K562 (cell line): ENCODE measurements around the gene IGF2R. TPM values are rescaled to one million over a fixed set of nuclear protein-coding genes. Genes with fewer than 3 reads are reported as not detected.

ENCODE experiments used
- CREBBP ChIP-seq: IDR thresholded peaks from one replicate; pipeline ENCODE4 v1.6.1; 2012; ENCODE audit warnings: low read depth, mild to moderate bottlenecking, control low read depth, inconsistent platforms, low read length
- CTCF ChIP-seq, 3 experiments: IDR thresholded peaks in 2 of 3; conservative IDR thresholded peaks in 1 of 3; 2 replicates each; pipeline ENCODE4 v1.5.1; 2011 to 2012; ENCODE audit warnings: low read length in 3 of 3, mild to moderate bottlenecking in 3 of 3, control low read depth in 2 of 3, improper control_type of control experiment in 1 of 3, inconsistent platforms in 1 of 3, low read depth in 1 of 3, mixed read lengths in 1 of 3, moderate library complexity in 1 of 3; ENCODE audit not compliant: insufficient read depth in 2 of 3
- ELK1 ChIP-seq: sonication (generic); formaldehyde crosslinking; IDR thresholded peaks from 2 replicates; pipeline ENCODE4 v1.8.1; 2022; ENCODE audit warnings: missing genetic modification reagents
- ETV5 ChIP-seq: sonication (generic); formaldehyde crosslinking; IDR thresholded peaks from 2 replicates; pipeline ENCODE4 v1.4.0; 2020; ENCODE audit warnings: low read depth, mild to moderate bottlenecking, missing genetic modification reagents
- FOXJ2 ChIP-seq: fragments of 200-800 bp; sonication (Bioruptor generic); IDR thresholded peaks from 2 replicates; pipeline ENCODE4 v1.6.1; 2016; ENCODE audit warnings: missing genetic modification characterization, missing compliant biosample characterization
- FOXK1 ChIP-seq: sonication (generic); formaldehyde crosslinking; IDR thresholded peaks from 2 replicates; pipeline ENCODE4 v1.8.0; 2022; ENCODE audit warnings: missing genetic modification reagents, mild to moderate bottlenecking, borderline replicate concordance
- IRF9 ChIP-seq: fragments of 450-650 bp; IDR thresholded peaks from 2 replicates; pipeline ENCODE4 v1.6.1; 2016; ENCODE audit warnings: missing biosample characterization, missing genetic modification characterization
- KAT2B ChIP-seq: IDR thresholded peaks from one replicate; pipeline ENCODE4 v1.6.1; 2012; ENCODE audit warnings: low read depth, mild to moderate bottlenecking, control low read depth, inconsistent platforms, low read length, moderate library complexity
- KLF13 ChIP-seq: fragments of 450-650 bp; IDR thresholded peaks from 2 replicates; pipeline ENCODE4 v1.6.1; 2016; ENCODE audit warnings: missing genetic modification characterization, low read depth, mild to moderate bottlenecking, missing compliant biosample characterization, moderate library complexity, borderline replicate concordance
- RBFOX2 ChIP-seq: fragments of 200-400 bp; formaldehyde crosslinking; IDR thresholded peaks from 2 replicates; pipeline ENCODE4 v1.6.1; 2017; ENCODE audit warnings: low read depth, mild to moderate bottlenecking, low read length, moderate library complexity
- RUNX1 ChIP-seq: sonication (generic); IDR thresholded peaks from 2 replicates; pipeline ENCODE4 v1.6.1; 2016; ENCODE audit warnings: antibody characterized with exemption, low read depth
- TCF3 ChIP-seq: sonication (generic); formaldehyde crosslinking; IDR thresholded peaks from 2 replicates; pipeline ENCODE4 v1.4.0; 2020; ENCODE audit warnings: mild to moderate bottlenecking, missing genetic modification reagents
- ZKSCAN3 ChIP-seq: fragments of 250-450 bp; sonication (Bioruptor Pico); IDR thresholded peaks from 2 replicates; pipeline ENCODE4 v1.4.0; 2020
- ZNF239 ChIP-seq: fragments of 250-450 bp; sonication (Bioruptor Pico); IDR thresholded peaks from 2 replicates; pipeline ENCODE4 v1.4.0; 2020; ENCODE audit warnings: mild to moderate bottlenecking
- ZNF263 ChIP-seq: sonication (generic); formaldehyde crosslinking; IDR thresholded peaks from 2 replicates; pipeline ENCODE4 v1.8.0; 2022; ENCODE audit warnings: mild to moderate bottlenecking, missing genetic modification reagents, borderline replicate concordance
- polyA plus RNA-seq, 8 experiments: library from polyadenylated mRNA; depleted of rRNA in 4 of 8; stranded (reverse) in 5 of 8; unstranded in 3 of 8; fragments of >200 nt; fragmentation: Nextera tagmentation in 2 of 8; fragmentation: Illumina TruSeq in 1 of 8; extraction: Ambion mirVana in 2 of 8; extraction: Trizol in 1 of 8; gene quantifications; 2 replicates each; pipeline versions ENCODE4 v1.2.1 to v1.2.3, GENCODE V29; 2011 to 2014; ENCODE audit warnings: inconsistent platforms in 1 of 8, missing spikeins in 1 of 8
- total RNA-seq, 7 experiments: library from RNA; depleted of rRNA in 6 of 7; stranded (reverse); fragments of >200 nt in 6 of 7; fragmentation: Illumina TruSeq in 2 of 7; extraction: Trizol in 2 of 7; gene quantifications; 2 replicates each; pipeline versions ENCODE4 v1.2.1 to v1.2.3, GENCODE V29; 2011 to 2021; ENCODE audit warnings: low replicate concordance in 1 of 7
- TF ChIP-seq, protein P1 (sequence below): fragments of 200-800 bp; sonication (Bioruptor generic); IDR thresholded peaks from 2 replicates; pipeline ENCODE4 v1.6.1; 2016; ENCODE audit warnings: missing genetic modification characterization, missing compliant biosample characterization

Gene IGF2R
- total and polyA plus RNA-seq, 9 of the 15 experiments (the other 6 are each of a cell fraction or from before 2014, with no cell fraction given) = 3.5 to 92.3 (median 34.5) TPM

- TF ChIP-seq, protein P1, sequence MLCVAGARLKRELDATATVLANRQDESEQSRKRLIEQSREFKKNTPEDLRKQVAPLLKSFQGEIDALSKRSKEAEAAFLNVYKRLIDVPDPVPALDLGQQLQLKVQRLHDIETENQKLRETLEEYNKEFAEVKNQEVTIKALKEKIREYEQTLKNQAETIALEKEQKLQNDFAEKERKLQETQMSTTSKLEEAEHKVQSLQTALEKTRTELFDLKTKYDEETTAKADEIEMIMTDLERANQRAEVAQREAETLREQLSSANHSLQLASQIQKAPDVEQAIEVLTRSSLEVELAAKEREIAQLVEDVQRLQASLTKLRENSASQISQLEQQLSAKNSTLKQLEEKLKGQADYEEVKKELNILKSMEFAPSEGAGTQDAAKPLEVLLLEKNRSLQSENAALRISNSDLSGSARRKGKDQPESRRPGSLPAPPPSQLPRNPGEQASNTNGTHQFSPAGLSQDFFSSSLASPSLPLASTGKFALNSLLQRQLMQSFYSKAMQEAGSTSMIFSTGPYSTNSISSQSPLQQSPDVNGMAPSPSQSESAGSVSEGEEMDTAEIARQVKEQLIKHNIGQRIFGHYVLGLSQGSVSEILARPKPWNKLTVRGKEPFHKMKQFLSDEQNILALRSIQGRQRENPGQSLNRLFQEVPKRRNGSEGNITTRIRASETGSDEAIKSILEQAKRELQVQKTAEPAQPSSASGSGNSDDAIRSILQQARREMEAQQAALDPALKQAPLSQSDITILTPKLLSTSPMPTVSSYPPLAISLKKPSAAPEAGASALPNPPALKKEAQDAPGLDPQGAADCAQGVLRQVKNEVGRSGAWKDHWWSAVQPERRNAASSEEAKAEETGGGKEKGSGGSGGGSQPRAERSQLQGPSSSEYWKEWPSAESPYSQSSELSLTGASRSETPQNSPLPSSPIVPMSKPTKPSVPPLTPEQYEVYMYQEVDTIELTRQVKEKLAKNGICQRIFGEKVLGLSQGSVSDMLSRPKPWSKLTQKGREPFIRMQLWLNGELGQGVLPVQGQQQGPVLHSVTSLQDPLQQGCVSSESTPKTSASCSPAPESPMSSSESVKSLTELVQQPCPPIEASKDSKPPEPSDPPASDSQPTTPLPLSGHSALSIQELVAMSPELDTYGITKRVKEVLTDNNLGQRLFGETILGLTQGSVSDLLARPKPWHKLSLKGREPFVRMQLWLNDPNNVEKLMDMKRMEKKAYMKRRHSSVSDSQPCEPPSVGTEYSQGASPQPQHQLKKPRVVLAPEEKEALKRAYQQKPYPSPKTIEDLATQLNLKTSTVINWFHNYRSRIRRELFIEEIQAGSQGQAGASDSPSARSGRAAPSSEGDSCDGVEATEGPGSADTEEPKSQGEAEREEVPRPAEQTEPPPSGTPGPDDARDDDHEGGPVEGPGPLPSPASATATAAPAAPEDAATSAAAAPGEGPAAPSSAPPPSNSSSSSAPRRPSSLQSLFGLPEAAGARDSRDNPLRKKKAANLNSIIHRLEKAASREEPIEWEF (CRISPR knock-in tag) = no peak
- no peak for TF ChIP-seq FOXK1 (CRISPR knock-in tag)
- no peak for TF ChIP-seq KLF13 (tag)
- TF ChIP-seq ELK1 = no peak
- no peak for TF ChIP-seq RBFOX2
- no peak for TF ChIP-seq IRF9 (tag)
- TF ChIP-seq ZNF263 (CRISPR knock-in tag) = no peak
- no peak for TF ChIP-seq ZNF239 (CRISPR knock-in tag)
- peak; percentile 74 to 94 (median 85) for TF ChIP-seq CTCF (IDR thresholded peaks at IDR 0.05 in 2 of 3, conservative IDR thresholded peaks at IDR 0.05 in 1 of 3; ENCODE audit: insufficient read depth in 2 of 3, low read depth in 1 of 3, low read length in 3 of 3)
- no peak for TF ChIP-seq CREBBP
- 0 out of 2 replicates have a peak, but pooled peaks have one; percentile 31 for TF ChIP-seq FOXJ2 (tag)
- no peak for TF ChIP-seq RUNX1
- no peak for TF ChIP-seq ZKSCAN3
- TF ChIP-seq TCF3 (CRISPR knock-in tag) = no peak
- TF ChIP-seq KAT2B = no peak
- TF ChIP-seq ETV5 = no peak
These were observed 169.3 kb downstream of the IGF2R start (continued) for GRCh38 chr6:160137989-160138835.
